COLO668 (cell line): Measurements from ENCODE around the gene MAP4K5.

Source experiments
- DNase-seq: peaks from one replicate; lab custom pipeline; 2025; ENCODE audit not compliant: unreplicated experiment; lab: John Stamatoyannopoulos, UW

The MAP4K5 gene

DNA sequence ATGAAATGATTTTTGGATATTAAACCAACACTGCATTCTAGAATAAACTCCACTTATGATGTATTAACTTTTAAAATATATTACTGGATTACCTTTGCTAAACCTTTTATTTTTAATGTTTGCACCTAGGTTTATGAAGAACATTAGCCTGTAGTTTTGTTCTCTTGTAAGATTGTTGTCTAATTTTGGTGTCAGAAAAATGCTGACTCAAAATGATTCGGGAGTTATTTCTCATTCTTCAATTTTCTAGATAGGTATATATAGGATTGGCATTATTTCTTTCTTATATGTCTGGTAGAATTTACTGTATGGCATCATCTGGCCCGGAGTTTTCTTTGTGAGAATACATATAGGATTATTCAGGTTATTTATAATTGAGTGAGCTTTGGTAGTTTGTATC, 54.6 kb downstream of the MAP4K5 start:
- no peak for DNase-seq

DNA sequence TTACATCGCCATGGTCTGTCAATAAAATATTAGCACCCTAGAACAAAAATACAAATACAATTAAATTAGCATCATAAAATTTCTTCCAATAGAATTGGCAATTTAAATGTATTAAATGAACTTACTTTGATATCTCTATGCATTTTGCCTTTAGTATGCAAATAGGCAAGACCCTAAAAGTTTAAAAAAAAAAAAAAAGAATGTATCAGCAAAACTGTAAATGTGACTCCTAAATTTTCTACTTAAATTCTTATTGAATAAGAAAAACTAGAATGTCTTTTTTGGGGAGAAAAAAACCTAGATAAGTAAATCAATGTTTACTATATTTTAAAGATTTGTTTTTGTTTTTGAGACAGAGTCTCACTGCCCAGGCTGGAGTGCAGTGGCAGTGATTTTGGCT, 56.2 kb downstream of the MAP4K5 start:
- no peak for DNase-seq

DNA sequence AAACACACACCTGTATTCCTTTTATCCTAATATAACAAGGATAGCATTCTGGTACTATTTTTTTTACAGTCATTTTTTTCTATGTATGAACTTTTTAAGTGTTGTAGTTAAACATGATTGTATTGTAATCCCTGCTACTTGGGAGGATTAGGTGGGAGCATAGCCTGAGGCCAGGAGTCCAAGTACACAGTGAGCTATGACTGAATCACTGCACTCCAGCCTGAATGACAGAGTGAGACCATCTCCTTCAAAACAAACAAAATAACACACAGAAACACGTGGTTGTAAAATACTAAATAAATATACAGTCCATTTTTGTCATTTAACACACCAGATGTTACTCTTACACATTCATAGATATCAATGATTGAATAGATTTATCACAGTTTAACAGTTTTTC, 56.9 kb downstream of the MAP4K5 start:
- DNase-seq = peak; percentile 35

DNA sequence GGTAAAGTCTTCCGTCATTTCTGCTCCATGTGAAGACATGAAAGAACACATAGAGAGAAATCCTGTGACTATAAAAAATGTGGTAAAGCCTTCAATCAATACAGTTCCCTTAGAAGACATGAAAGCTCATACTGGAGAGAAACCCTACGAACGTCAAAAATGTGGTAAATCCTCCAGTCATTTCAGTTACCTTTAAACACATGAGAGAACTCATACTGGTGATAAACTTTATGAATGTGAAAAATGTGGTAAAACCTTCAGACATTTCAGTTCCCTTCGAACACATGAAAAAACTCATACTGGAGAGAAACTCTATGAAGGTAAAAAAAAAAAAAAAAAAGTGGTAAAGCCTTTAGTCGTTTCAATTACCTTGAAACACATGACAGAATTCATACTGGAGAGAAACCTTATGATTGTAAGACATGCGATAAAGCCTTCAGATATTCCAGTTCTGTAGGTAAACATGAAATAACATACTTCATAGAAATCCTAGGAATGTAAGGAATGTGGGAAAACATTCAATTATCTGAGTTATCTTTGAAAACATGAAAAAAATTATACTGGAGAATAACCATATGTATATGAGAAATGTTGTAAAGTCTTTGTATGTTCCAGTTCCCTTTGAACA, 60.4 kb downstream of the MAP4K5 start:
- DNase-seq = no peak

DNA sequence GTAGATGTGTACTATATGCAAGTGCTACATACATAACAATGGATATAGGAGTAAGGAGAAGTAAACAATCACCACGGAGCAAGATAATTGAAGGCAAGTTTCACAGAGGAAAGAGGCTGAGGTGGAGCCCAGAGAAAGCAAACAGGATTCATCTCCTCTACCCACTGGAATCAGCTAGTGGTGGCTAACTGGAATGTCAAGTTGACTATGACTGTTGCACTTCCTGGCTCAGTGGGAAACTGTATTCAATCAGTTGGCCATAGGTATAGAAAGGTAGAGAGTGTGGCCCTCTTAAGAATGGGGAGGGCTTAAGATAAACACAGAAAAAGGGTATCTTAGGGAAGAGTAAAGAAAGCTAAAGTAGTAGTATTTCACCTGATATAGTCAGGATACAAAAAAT, 62.4 kb downstream of the MAP4K5 start:
- DNase-seq = no peak

DNA sequence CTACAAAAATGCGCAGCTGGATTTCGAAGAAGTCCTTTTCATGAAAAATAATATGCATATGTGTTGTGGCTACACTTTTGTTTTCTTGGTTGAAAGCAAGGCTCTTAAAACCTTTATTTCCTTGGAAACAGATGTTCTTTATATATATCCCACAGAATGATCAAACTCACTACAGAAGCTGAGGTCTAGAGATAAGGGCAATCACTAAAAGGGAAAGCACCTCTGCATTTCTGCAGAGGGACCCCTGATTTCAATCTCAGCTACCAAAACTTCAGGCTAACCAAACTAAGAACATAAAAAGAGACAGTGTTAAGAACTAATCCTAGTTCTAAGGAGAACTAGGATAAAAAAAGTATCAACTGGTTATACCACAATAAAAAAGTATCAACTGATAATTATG, 70.3 kb downstream of the MAP4K5 start:
- DNase-seq = no peak

DNA sequence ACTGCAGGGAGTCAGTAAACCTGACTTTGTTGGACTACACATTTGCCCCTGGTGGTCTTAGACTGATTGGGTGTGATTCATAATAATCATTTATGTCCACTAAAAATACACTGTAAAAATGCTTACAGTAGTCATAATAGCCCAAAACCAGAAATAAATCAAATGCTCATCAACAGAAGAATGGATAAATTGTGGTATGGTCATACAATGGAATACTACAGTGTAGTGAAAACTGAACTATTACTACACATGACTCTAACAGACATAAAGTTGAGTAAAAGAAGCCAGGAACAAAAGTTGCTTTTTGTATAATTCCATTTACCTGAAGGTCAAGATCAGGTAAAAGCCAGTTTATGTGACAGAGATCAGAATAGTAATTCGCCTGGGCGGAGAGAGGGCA, 78.5 kb downstream of the MAP4K5 start:
- no peak for DNase-seq

DNA sequence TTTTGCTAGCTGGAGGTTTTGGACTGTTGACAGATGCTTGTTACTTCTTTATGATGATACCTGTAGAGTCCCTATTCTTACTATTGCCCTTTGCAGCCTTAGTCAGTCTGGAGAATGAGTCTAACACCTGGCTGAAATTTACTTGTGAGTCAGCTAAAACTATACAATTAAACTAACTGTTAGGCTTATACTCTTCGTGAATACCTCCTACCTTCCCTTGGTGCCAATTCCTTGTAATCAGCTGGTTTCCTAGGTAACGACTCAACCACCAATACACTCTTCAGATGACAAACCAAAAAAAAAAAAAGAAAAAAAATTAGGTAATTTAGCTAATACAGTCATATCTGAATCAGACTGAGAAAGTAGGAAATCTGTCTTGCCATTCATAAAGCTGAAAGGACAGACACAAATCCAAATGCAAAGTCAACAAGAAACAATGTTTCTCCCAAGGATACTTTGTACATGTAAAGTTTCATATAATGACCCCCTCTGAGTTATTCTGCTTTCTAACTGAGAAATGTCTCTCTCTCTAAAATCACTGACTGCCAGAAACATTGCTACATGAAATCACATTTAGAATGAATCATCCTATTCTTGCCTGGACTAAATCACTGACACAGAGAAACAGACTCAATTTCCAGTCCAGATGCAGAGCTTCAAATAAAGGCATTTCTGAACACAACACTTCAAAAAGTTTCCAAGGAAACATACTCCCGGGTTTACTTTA, 79.2 kb downstream of the MAP4K5 start:
- DNase-seq = no peak

DNA sequence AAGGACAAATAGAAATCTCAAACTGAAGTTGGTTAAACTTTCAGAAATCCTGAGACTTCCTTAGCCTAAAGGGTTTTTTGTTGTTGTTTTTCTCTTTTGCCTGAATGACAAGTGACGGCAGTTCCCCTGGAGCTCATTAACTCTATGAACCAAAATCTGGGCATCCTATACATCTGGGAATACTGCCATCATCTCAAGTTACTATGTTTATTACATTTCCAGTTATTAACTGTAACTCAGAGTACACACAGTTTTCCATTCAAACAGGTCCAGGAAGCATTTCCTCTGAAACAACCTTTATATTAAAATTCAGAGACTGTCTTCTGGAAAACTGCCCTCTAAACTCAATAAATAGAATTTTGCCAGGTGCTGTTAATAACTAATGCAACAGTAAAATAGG, 80.1 kb downstream of the MAP4K5 start:
- DNase-seq = no peak

DNA sequence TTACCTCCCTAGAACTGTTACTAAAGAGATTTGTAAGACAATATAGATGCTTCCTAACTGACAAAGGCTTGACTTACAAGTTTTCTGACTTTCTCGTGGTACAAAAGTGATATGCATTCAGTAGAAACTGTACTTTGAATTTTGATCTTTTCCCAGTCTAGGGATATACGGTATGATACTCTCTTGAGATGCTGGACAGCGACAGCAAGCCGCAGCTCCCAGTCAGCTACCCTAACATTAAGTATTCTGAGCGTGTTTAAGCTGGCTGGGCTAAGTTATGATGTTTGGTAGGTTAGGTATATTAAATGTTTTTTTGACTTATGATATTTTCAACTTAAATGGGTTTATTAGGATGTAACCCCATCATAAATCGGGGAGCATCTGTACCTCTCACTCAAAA, 80.5 kb downstream of the MAP4K5 start:
- DNase-seq = no peak

DNA sequence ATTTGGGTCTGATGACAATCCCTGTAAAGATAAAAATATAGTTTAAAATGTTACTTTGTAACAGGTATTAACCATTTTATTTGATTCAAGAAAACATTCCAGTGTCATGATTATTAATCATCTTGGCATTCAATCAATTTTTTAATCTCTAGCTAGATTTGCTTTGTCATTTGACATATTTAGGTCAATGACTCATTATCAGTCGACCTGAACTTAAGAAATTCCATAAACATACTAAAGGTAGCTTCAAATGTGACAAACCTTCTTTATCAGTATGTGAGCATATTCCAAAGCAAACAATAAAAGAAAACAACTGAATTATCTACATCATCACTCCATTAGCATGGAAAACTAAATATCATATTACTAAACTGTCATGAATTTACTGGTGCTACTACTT, 84.9 kb downstream of the MAP4K5 start:
- DNase-seq = no peak

DNA sequence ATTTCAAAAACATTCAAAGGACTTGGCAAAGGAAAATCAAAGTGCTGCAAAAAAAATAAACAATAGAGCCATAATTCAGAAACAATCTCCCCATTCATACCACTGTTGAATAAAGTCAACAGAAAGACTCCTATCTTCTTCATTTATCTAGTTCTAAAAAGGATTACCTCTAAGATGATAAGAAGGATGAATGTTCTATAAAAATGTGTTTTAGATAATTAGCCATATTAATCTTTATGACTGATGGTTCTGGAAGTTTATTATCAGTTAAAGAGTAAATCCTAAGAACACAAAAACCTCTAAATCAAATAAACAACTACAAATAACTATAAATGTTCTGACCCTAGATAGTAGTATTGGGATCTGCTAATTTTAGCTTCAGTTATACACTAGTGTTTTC, 97.8 kb downstream of the MAP4K5 start:
- DNase-seq = no peak

DNA sequence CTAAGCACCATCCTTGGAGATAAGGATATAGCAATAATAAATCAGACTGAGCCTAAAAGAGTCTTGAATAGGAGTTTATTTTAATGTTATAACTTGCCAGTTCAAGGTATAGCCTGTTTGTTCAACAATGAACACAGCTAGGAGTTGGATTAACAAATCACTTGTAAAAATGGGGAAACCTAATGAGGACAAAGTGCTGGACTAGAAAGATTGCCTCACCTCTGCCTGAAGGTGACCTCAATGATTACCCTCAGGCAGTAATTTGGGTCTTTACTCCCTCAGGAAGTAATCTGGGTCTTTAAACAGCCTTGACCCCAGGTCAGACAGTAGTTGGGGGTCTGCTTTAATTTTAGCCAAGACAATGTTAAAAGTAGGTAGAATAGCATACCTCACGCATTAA, 100.2 kb downstream of the MAP4K5 start:
- no peak for DNase-seq

DNA sequence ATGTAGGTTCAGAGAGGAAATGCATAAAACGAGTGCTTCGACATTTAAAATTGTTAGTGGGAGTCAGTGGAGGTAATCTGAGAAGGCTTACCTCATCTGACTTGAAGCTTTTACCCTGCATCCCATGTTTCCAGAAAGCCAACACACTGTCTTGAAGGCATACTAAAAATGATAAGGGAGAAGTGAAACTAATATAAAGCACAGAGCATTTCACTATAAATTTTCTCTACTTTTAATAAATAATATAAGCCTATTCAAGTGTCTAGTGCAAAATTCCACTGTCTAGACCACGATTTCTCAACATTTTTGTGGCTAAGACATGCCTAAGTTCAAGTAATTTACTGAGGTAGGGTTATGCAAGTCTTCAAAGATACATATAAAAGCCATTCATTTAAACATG, 106.6 kb downstream of the MAP4K5 start:
- no peak for DNase-seq

DNA sequence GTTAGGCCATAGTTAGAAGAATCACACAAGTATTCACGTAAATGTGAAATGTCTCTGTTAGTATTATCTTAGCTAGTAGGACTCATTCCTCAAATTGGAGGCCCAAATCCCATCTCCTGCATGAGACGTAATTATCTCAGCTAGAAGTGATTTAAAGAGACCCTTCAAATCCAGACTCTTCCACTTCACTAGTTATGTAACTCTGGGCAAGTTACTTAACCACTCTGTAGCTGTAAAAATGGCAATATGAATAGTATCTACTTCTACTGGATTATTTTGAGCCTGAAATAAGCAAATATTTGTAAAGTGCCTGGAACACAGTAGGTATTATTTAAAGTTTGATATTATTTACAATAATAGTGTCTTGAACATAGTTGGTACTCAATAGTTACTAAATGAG, 107.3 kb downstream of the MAP4K5 start:
- no peak for DNase-seq

DNA sequence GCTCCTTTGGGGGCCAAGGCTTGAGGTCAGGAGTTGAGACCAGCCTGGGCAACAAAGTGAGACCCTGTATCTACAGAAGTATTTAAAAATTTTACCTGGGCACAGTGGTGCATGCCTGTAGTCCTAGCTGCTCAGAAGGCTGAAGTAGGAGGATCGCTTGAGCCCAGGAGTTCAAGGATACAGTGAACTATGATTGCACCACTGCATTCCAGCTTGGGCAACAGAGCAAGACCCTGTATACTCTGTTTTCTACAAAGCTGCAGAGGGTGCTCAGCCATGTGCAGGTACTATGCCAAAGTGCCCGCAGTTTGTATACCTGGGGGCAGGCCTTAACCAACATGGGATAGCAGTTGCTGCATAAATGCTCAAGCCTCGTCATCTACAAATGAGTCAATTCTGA, 108.8 kb downstream of the MAP4K5 start:
- DNase-seq = no peak

DNA sequence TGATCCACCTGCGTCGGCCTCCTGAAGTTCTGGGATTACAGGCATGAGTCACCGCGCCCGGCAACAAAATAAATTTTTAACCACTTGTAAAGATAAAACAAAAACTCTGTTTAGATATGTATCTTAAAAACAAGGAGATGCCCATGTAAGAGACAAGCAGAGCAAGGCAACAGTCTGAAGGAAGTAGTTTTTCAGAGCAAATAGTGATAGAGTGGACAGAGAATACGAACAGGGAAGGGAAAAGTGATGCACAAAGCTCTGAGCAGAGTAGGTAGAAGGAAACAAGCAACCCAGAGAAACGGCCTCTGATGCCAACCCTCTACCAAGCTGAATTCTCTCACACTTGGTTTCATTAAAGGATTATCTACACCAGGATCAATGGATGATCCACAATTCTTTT, 110.9 kb downstream of the MAP4K5 start:
- no peak for DNase-seq

DNA sequence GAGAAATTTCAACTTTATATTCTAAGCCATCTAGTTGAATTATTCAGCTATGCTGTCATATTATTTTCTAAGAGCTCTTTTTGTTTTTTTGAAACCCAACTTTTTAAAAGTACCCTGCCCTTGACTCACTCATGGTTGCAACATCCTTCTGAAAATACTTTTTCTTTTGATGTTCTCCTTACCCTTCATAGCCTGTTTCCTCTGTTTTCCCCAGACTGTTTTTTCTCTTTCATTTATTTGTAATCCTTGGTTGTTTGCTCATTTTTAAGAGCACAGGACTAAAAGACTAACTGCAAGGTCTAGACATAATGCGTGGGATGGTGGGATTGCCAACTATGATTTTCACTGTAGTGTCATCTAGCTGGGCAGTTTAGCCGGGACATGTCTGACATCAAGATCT, 114.5 kb downstream of the MAP4K5 start:
- DNase-seq = no peak

DNA sequence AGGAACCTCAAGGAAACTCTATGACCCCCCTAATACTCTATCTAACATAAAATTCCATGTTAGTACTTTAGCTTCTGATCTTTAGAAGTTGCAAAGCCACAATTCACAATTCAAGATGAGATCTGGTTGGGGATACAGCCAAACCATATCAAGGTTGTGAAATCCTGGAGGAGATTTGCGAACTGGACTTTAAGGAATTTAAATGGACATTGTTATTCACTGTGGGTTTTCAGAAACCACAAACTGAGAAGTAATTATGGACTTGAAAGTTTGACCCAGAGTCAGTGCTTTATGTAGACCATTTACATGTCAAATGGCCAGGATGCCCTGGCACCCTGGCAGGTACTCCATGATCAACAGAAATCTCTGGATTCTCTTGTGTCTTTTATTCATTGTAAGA, 121.4 kb downstream of the MAP4K5 start:
- DNase-seq = no peak

DNA sequence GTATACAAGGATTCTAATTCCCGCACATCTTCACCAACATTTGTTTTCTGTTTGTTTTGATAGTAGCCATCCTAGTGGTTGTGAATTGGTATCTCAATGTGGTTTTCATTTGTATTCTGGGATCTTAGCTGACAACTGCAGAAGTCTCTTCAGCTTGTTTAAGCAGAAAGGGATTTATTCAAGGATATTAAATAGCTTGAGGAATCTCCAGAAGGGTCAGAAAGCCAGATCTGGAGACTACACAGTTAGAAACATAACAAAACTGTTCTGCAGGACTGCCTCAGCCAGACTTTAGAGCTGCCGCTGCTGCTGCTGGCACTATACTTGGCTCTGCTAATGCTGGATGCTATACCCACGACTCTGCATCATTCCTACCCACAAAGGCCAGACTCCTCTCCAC, 122.3 kb downstream of the MAP4K5 start:
- no peak for DNase-seq

DNA sequence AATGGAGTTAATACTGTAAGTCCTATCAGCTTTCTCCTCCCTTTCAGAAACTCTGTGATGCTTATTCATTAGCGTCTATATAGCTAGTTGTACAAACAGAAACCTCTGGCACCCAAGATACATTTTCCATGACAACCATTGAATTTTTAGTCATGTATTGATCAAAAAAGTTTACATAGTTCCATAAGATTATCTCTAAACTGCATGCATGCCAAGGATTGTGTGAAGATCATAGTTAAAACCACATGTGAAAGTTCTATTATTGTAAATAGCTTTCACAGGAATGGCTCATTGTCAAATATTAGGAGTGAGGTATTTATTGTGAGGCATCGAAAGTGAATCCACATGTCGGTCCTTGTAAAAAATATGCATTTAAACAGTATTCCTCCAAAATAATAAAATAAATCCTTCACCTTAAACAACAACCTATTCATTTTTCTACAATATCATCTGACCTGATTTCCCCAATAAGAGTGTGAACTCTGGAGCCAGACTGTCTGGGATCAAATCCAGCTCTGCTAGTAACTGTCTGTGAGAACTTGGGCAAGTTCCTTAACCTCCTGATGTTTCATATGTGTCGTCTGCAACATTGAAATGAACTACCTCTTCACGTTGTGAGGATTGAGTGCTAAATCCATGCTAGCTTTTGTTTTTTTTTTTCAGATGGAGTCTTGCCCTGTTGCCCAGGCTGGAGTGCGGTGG, 125.1 kb downstream of the MAP4K5 start:
- DNase-seq = no peak

DNA sequence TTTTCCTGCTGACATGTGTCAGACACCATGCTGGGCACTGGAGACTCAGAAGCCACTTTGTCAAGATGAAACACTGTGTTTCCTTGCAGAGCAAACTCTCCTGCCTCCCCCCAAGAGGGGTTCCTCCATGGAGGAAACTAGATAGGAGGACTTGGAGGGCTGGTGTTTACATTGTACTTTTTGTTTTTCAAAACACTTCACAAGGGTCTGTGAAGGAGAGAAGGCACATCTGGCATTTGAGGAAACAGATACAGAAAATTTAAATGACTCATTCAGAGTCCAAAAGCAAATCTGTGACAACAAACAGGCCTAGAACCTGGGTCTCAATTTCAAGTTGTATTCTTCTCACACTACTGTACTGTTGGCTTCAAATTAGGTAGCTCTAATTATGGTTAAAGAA, 128.9 kb downstream of the MAP4K5 start:
- DNase-seq = no peak

DNA sequence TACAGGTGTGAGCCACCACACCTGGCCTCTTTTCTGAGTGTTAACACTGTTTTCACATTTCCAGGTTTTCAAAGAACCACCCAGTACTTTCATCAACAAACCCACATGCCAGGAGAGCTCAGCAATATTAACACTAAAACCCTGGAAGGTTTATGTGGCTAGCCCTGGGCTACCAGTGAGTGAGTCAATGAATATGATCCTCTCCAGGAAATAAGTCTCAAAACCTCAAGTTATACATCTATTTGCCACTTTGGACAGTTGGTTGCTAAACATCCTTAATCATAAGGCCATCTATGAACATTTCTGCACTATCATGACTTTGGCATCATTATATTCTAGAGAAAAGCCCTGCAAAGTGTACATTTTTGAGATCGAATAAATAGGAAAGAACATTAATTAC, 129.4 kb downstream of the MAP4K5 start:
- no peak for DNase-seq
